ENCODE data around the gene ZBTB39. TPM values are rescaled to one million over a fixed set of nuclear protein-coding genes. Genes with fewer than 3 reads are reported as not detected.

ZBTB39 gene
- total RNA-seq, 4 donors from 2014 or later = 6.6 to 12.1 (median 10.1) TPM

- Histone ChIP-seq H3K4me1 (peaks cover 9% of the 10 kb centered on the region), H3K9me3 (no peaks in the 10 kb centered on the region), H3K27me3 (no peaks in the 10 kb centered on the region), H3K36me3 (peaks cover 39% of the 10 kb centered on the region), H3K27ac (no peak overlapping the region), H3K4me3 (no peak overlapping the region)
- WGBS = 94% methylated on average over 6 of the region's 6 CpGs
- no peak for DNase-seq (ENCODE audit: low spot score in 2 of 2)
- TF ChIP-seq CTCF (IDR thresholded peaks at IDR 0.05) (no peak), POLR2AphosphoS5 (IDR thresholded peaks at IDR 0.05) (no peak), POLR2A (IDR thresholded peaks at IDR 0.05) (no peak), EP300 (IDR thresholded peaks at IDR 0.05) (no peak)
These were observed 8.0 kb downstream of the ZBTB39 start for GRCh38 chr12:56998316-56998715.

- TF ChIP-seq POLR2AphosphoS5 (IDR thresholded peaks at IDR 0.05) = no peak
- no peak for TF ChIP-seq CTCF (IDR thresholded peaks at IDR 0.05)
- TF ChIP-seq POLR2A (IDR thresholded peaks at IDR 0.05) = no peak
- no peak for TF ChIP-seq EP300 (IDR thresholded peaks at IDR 0.05)
- Histone ChIP-seq H3K36me3 (peaks cover 25% of the 10 kb centered on the region), H3K27me3 (no peaks in the 10 kb centered on the region), H3K4me3 (no peak overlapping the region), H3K9me3 (no peaks in the 10 kb centered on the region), H3K27ac (no peak overlapping the region), H3K4me1 (peaks cover 6% of the 10 kb centered on the region)
- DNase-seq (ENCODE audit: low spot score in 2 of 2) = no peak
- 71% methylated on average over 10 of the region's 12 CpGs for WGBS
These were observed 9.4 kb downstream of the ZBTB39 start for GRCh38 chr12:56996793-56997545.

GRCh38 chr12:56995930-56996496, 10.3 kb downstream of the ZBTB39 start:
- H3K36me3 ChIP-seq = peaks cover 19% of the 10 kb centered on the region
- DNase-seq (ENCODE audit: low spot score in 2 of 2) = no peak

GRCh38 chr12:56995201-56995929, 11.0 kb downstream of the ZBTB39 start:
- no peak overlapping the region for H3K4me3 ChIP-seq
- no peaks in the 10 kb centered on the region for H3K27me3 ChIP-seq
- 93% methylated on average over 14 of the region's 26 CpGs for WGBS
- no peak overlapping the region for H3K27ac ChIP-seq
- TF ChIP-seq POLR2AphosphoS5 (IDR thresholded peaks at IDR 0.05) (no peak), CTCF (IDR thresholded peaks at IDR 0.05) (no peak), POLR2A (IDR thresholded peaks at IDR 0.05) (no peak), EP300 (IDR thresholded peaks at IDR 0.05) (no peak)
- peaks cover 10% of the 10 kb centered on the region for H3K4me1 ChIP-seq
- H3K36me3 ChIP-seq = peaks cover 12% of the 10 kb centered on the region
- DNase-seq (ENCODE audit: low spot score in 2 of 2) = no peak
- no peaks in the 10 kb centered on the region for H3K9me3 ChIP-seq

More at GRCh38 chr12:56995930-56996496, 10.3 kb downstream of the ZBTB39 start:
- no peaks in the 10 kb centered on the region for H3K27me3 ChIP-seq
- H3K4me3 ChIP-seq = no peak overlapping the region
- H3K4me1 ChIP-seq = peaks cover 6% of the 10 kb centered on the region
- no peaks in the 10 kb centered on the region for H3K9me3 ChIP-seq
- 97% methylated on average over 11 of the region's 11 CpGs for WGBS
- H3K27ac ChIP-seq = no peak overlapping the region
- no peak for TF ChIP-seq POLR2AphosphoS5 (IDR thresholded peaks at IDR 0.05)
- TF ChIP-seq EP300 (IDR thresholded peaks at IDR 0.05) = no peak
- TF ChIP-seq POLR2A (IDR thresholded peaks at IDR 0.05) = no peak
- no peak for TF ChIP-seq CTCF (IDR thresholded peaks at IDR 0.05)

- Histone ChIP-seq H3K4me1 (peaks cover 10% of the 10 kb centered on the region), H3K4me3 (no peak overlapping the region), H3K27me3 (no peaks in the 10 kb centered on the region), H3K9me3 (no peaks in the 10 kb centered on the region), H3K27ac (no peak overlapping the region), H3K36me3 (peaks cover 4% of the 10 kb centered on the region)
- DNase-seq (ENCODE audit: low spot score in 2 of 2) = no peak
- 75% methylated on average over 8 of the region's 10 CpGs for WGBS
- TF ChIP-seq EP300 (IDR thresholded peaks at IDR 0.05) (no peak), POLR2A (IDR thresholded peaks at IDR 0.05) (no peak), POLR2AphosphoS5 (IDR thresholded peaks at IDR 0.05) (no peak), CTCF (IDR thresholded peaks at IDR 0.05) (no peak)
These were observed 12.1 kb downstream of the ZBTB39 start for GRCh38 chr12:56994231-56994746.

Data from suprapubic skin (tissue), 4 donors.